CD4-positive, alpha-beta T cell treated with Interleukin-6 at 100 ng/mL for 8 hours (primary cell): ENCODE results near the gene PDZRN4.
"Not testable (repeated sequence)": the region's sequence is repeated elsewhere in the genome, so short reads cannot be mapped to it uniquely, and the experiment has no call there.

Source experiments
- DNase-seq: peaks from one replicate; pipeline ENCODE4 v3.0.0-alpha.2; 2020; ENCODE audit warnings: mixed read lengths, low spot score

Gene PDZRN4

DNA sequence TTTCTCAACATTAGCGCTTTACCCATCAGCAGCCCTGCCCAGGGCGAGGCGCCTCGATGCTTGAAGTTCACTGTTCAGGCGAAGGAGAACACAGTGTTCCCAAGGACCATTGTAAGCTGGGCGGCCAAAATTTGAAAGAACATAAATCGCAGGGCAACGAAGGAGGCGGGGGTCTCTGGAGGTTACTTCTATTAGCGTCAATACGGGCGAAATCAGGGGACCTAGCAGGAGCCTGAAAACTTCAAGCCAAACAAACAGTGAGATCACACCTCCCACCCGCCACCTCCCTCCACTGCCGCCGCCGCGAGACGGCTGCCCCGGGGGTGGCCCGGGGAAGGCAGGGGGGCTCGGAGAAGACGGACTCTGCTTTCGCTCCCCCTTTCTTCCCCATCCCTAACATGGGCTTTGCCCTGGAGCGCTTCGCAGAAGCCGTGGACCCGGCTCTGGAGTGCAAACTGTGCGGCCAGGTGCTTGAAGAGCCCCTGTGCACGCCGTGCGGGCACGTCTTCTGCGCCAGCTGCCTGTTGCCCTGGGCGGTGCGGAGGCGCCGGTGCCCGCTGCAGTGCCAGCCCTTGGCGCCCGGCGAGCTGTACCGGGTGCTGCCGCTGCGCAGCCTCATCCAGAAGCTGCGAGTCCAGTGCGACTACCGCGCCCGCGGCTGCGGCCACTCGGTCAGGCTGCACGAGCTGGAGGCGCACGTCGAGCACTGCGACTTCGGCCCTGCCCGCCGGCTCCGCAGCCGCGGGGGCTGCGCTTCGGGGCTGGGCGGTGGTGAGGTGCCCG is at the start of gene PDZRN4:
PDZRN4 (plus strand) TSS at position 263 of the 783 bp plus-strand sequence.
- DNase-seq = no peak

DNA sequence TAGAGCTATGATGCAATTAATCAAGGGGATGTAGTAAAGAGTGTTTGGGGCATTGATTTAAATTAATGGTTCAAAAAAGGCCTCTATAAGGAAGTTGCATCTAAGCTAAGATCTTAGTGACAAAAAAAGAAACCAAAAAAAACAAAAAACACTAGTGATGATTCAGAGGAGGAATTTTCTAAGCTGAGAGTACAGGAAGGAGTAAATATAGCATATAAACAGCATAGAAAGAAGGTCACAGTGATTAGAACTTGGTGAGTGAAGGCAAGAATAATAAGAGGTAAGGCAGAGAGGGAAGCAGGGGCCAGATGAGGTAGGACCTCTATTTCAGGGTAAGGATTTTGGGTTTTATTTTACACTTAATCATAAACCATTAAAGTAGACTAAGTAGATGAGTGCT is 48.0 kb upstream of the PDZRN4 start:
- no peak for DNase-seq

GRCh38 chr12:41141104-41141503 is 47.0 kb upstream of the PDZRN4 start:
- DNase-seq = no peak

DNA sequence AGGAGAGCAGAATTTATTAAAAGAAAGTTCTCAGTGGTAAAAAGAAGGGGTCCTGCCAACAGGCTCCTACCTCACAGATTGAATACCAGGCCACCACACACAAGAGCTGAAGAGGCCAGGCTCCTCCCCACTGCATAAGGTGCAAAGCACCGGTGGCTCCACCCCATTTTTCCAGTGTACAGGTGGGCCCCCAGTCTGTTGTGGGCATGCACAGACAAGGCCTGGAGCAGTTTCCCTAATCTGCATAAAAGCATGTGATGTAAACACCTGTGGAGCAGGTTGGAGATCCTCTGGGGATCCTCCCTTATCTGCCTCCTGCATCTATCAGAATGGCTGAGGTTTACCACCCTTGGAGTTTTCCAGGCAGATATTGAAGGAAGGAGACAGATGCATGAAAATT is 45.7 kb upstream of the PDZRN4 start:
- DNase-seq = no peak

DNA sequence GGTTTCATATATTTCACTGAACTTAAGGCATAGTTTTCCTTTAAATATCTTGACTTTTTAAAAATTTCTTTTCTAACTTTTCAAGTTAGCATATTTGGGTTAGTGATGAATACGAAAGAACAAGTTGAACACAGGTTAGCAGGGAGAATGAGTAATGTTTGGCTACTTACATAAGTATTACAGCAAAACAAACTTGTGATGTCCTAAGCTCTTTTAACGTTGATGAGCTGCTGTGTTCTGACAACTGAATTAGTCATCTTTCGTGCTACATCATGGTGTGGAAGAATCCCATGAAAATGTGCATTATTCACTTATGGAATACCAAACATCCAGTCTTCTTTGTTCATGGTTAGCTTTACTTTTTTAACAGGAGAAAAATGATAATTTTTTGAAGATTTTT is 36.3 kb upstream of the PDZRN4 start:
- no peak for DNase-seq

DNA sequence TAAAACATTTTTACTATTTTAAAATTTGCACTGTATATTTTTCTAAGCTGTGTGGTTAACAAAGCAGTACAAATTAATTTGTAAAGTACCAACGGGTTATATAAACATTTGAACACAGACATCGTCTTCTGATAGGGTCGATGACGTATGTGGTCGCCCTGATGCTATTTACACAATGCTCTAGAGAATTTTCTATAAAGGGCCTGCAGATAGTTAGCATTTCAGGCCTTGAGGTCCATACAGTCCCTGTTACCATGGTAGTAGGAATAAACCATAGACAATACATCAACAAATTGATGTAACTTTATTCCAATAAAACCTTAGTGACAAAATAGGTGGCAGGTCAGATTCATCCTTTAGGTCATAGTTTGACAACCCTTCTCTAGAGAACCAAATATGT is 25.7 kb upstream of the PDZRN4 start:
- no peak for DNase-seq

GRCh38 chr12:41167701-41168100 is 20.4 kb upstream of the PDZRN4 start:
- DNase-seq = no peak

GRCh38 chr12:41174602-41175001 is 13.5 kb upstream of the PDZRN4 start:
- DNase-seq = no peak

- DNase-seq = not testable (repeated sequence)
These were observed 8.6 kb upstream of the PDZRN4 start for GRCh38 chr12:41179507-41179906.

GRCh38 chr12:41184864-41185263 is 3.3 kb upstream of the PDZRN4 start:
- no peak for DNase-seq

DNA sequence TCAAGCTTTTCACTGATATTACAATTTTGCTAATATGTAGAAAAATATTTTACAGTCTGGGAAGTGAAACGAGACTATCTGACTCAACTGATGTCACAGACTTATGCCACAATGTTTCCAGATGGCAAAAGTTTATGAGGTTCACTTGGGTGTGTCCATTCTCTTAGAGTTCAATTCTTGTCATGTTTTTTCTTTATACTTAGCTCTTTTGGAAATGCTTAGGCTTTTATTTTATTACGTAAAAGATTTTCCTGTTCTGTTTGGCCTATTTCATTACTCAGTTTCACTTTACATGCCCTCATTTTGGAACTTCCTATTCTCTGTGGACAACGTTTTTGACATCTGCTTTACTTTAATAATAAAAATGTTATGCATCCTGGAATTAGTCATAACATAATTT is 2.1 kb upstream of the PDZRN4 start:
- no peak for DNase-seq

GRCh38 chr12:41188841-41189394 is 798 bp downstream of the PDZRN4 start:
- DNase-seq = no peak

GRCh38 chr12:41189395-41190251 is 1.5 kb downstream of the PDZRN4 start:
- no peak for DNase-seq

GRCh38 chr12:41190338-41190737 is 2.2 kb downstream of the PDZRN4 start:
- DNase-seq = no peak

DNA sequence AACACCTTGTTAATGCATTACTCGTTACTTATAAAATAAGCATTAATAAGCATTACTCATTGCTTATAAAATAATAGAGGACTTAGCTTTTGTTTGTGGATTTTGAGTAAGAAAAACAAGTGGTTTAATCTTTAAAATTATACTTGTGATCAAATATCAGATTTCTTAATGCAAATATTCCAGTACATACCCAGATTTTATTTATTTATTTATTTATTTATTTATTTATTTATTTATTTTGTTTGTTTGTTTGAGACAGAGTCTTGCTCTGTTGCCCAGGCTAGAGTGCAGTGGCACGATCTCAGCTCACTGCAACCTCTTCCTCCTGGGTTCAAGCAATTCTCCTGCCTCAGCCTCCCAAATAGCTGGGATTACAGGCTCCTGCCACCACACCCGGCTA is 3.4 kb downstream of the PDZRN4 start:
- not testable (repeated sequence) for DNase-seq

DNA sequence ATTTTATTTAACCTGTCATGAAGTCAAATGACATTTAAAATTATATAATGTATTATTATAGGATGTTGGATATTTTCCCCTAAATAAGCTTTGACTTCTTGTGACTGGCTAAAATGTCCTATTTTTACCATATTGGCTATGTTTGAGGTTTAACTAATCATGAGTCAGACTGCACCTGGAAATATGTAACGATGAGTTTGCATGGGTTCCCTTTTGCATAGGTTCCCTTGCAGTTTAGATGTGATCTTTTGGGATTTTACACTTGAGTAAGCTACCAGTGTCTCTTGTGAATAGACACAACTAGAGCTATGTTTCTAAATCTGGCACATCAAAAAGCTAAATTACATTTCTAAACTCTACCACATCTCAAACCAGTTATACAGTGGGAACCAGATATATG is 5.2 kb downstream of the PDZRN4 start:
- no peak for DNase-seq

DNA sequence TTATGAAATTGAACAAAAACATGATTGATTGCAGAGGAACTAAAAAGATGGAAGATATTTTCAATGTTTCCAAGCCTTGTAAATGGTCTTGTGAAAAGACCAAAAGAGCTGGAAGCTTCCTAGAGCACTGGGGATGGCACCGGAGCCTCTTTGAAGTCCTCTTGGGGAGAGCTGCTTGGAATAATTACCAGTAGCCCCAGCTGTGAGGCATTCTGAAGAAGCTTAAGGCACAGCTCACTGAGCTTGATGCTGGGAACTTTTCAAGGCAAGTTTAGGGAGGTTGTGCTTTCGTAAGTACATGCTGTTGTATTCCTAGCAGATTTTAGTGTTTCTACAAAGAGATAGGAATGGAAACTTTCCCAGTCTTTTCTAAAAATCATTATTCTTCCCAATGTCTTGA is 13.9 kb downstream of the PDZRN4 start:
- no peak for DNase-seq

DNA sequence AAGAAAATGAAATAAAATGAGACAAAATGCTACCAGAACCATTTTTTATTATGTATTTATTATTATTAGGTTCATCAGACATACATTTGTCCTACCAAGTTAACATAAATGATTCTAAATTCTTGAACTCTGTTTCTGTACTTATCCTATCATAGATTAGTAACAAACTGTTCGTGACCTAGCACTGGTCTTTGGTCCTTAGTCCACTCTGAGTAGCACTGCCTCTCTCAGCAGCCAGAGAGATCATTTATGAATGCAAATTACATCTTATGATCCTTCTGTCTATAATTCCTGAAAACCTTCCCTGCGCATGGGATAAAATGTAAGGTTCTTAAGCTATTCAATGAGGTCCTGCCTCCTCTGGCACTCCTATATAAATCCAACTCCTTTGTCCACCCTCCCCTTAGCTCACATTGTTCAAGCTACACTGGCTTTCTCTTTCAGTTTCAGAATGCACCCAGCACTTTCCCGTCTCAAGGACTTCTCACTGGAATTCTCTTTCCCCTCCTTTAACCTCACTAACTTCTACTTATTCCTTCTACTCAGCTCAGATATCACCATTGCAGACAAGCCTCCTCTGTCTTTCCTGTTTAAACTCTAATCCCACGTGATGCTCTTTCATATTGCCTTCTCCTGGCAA is 17.1 kb downstream of the PDZRN4 start:
- no peak for DNase-seq

DNA sequence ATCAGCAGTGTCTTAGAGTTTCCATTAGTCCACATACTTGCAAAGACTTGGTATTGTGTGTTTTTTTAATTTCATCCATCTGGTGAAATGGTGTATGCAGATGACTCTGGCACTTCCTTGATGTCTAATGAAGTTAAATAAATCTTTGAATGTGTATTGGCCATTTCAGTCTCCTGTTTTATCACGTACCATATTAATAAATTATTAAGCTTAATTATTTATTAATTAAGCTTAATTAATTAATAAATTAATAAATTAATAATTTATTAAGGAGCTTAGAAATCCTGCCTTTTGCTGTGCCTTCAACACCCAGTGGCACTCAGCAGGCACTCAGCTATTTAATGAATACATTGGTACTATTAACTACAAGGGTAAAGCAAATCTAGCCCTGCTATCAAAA is 18.2 kb downstream of the PDZRN4 start:
- no peak for DNase-seq

- DNase-seq = no peak
These were observed 23.3 kb downstream of the PDZRN4 start for GRCh38 chr12:41211448-41211847.

DNA sequence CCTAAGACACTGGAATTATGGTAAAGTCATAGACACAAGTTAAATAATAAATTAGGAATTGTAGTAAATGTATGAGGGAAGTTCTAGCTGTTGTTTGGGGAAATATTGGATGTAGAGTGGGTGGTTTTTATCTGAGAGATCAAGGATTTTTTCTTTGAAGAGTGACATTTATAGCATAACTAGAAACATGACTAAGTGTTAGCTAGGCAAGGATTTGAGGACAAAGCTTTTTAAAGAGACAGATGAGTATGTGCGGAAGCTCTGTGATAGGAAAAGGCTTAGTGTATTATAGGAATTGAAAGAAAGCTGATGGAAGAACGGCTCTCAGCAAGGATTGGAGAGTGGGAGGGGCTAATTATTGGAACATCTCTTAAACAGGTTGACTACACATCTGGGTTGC is 24.5 kb downstream of the PDZRN4 start:
- no peak for DNase-seq

- DNase-seq = no peak
These were observed 25.0 kb downstream of the PDZRN4 start for GRCh38 chr12:41213107-41213506.

DNA sequence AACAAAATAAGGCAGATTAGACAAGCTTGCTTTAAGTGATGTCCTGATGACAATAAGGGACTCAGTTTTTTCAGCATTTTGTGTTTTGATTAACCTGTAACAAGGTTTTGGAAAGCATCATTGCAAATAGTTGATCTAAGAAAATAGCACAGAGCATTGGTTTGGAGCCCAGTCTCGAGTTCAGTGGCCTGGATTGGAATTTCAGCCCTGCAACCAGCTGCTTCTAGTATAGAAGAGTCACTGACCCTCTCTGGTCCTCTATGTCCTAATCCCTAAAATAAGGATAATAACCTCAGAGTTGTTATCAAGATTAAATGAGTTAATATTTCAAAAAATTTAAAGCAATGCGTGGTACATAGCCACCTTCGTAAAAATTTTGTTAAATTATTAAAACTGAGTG is 25.5 kb downstream of the PDZRN4 start:
- no peak for DNase-seq
